HS-5 (cell line): Measurements from ENCODE around the gene ADAM12.

Source experiments
- DNase-seq: peaks from one replicate; pipeline ENCODE4 v3.0.0-alpha.2; 2012; ENCODE audit warnings: low read depth

Gene ADAM12, protein sequence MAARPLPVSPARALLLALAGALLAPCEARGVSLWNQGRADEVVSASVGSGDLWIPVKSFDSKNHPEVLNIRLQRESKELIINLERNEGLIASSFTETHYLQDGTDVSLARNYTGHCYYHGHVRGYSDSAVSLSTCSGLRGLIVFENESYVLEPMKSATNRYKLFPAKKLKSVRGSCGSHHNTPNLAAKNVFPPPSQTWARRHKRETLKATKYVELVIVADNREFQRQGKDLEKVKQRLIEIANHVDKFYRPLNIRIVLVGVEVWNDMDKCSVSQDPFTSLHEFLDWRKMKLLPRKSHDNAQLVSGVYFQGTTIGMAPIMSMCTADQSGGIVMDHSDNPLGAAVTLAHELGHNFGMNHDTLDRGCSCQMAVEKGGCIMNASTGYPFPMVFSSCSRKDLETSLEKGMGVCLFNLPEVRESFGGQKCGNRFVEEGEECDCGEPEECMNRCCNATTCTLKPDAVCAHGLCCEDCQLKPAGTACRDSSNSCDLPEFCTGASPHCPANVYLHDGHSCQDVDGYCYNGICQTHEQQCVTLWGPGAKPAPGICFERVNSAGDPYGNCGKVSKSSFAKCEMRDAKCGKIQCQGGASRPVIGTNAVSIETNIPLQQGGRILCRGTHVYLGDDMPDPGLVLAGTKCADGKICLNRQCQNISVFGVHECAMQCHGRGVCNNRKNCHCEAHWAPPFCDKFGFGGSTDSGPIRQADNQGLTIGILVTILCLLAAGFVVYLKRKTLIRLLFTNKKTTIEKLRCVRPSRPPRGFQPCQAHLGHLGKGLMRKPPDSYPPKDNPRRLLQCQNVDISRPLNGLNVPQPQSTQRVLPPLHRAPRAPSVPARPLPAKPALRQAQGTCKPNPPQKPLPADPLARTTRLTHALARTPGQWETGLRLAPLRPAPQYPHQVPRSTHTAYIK

DNA sequence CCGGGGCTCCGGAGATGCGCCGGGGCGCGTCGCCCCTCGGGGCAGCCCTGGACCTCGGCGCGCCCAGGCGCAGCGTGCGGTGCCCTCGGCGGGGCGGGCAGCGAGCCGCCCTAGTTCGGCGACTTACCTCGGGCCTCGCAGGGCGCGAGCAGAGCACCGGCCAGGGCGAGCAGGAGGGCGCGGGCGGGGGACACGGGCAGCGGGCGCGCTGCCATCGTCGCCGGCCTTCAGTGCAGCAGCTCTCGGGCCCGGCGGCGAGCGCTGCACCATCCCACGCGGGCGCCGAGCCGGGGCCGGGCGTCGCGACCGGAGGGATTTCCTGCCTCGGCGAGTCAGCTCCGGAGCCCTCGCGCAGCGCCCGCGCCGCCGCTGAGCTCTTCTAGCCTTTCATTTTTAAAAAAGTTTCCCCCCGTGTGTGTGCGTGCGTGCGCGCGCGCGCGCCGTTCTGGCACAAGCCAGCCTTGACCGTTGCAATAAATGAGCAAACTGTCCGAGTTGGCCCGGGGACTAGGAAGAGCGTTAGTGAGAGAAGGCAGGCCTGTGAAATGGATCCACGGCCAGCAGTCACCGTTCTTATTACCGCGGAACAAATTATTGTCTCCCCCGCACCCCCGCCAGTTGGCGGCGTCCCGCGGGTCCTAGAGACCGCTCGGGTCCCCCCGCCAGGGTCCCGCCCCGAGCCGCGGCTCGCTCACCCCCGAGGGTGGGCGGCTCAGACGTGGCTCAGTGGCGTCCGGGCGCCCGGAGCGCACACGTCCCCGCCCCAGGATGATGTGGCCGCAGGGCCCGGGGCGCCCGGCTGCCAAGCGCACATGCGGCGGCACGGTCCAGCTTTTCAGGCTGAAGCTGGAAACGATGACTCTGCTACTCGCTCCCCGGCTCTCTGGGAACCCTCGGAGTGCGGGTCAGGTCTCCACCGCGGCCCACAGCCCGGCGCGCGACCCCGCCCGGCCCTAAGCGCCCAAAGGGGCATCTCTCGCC, at the start of gene ADAM12:
ADAM12 (minus strand) TSS at position 547 of the 981 bp plus-strand sequence; CDS start at position 215, 332 bp downstream.
- DNase-seq: no peak

DNA sequence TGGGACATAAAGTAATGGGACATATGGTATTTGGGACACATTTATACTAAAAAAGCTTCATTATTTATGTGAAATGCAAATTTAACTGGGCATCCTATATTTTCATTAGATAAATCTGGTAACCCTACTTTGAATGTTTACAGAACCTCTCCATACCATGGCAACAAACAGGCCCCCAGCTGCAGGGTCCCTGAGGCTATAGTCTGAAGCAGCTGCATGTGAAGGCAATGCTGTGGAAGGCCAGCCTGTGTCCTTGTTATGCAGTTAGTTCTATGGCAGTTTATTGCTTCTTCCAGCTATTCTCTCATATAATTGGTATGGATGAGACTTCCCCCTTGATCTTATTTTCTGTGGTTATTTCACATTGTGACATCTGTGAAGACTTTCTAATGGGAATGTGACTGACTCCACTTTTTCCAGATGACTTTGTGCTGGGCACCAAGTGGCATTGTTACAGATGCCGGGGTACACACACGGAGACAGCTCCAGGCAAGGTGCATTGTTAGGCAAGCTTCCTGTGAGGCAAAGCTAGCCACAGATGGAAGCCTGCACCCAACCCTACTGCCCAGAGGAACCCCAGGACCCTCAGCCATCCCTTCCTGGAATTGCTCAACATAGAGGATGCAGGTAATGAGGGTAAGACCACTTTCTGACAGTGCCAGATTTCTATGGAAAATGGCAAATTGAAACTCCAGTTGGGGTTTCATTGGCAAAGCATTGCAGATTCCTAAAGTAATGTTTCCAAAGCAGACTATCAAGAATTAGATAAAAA, 49.5 kb upstream of the ADAM12 start:
- no peak for DNase-seq

DNA sequence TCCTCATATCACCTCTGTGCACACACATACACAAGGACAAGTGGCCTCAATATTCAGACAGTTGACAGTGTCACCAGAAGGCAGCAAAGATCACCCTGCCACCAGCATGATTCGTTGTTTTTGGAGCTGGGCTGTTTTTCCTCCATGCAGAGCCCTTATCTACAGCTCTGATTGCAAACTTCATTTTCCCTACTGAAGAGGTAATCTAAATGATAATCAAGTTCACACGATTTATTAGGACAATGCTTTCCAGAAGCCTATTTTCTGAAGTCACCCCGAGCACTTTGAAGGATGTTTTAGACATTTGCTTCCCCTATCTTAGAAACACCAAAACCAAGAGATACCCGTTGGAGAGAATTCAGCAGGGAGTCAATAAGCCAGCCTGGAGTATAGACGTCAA, 46.0 kb upstream of the ADAM12 start:
- DNase-seq: no peak

DNA sequence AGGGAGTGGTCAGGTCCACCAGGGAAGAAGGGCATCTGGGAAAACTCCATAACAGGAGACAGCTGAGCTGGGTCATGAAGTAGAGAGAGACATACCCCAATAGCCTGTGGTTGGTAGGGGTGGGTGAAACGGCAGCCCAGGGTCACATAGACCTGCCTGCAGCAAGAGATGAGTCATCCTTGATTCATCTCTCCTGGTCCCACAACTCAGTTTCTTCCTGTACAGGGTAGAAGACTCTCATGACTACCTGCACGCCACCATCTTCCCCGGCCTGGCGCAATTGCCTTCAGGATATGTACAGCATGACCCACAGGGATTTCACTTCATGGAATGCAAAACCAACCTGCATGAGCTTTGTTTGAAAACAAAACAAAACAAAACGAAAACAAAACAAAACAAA, 45.1 kb upstream of the ADAM12 start:
- no peak for DNase-seq

DNA sequence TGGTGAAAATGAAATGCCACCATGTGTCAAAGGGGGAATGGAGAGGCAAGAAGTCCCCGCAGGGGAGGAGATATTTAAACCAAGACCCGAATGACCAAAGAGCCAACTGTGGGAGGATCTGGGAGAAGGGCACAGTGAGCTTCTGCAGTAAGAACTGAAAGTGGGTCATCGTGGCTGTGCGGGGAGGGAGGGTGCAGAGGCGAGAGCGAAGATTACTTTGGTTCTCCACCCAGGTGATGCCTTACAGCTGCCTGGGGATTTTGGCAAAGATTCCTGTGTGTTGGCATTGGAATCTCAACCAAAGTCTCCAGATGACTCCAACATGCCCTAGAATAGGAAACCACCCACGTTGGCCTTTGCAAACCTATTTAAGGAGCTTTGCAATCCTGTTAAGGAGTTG, 44.2 kb upstream of the ADAM12 start:
- DNase-seq: no peak

DNA sequence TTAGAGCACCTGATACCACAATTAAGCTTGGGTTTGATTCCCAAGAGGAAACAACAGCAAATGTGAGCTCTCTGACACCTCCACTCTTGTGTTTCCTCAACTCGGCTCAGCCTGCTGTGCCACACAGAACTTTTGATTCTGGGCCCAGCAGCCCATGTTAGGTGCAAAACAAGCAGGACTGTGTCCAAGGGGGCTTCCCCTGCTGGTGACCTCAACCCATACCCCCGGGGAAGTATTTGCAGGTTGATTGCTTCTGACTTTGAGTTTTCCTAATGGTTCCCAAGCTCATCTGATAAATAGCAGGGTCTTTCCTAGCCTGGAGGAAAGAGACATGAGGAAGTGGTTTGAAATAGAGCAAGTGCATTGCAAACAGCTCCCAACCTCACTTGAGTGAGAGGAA, 43.5 kb upstream of the ADAM12 start:
- no peak for DNase-seq

DNA sequence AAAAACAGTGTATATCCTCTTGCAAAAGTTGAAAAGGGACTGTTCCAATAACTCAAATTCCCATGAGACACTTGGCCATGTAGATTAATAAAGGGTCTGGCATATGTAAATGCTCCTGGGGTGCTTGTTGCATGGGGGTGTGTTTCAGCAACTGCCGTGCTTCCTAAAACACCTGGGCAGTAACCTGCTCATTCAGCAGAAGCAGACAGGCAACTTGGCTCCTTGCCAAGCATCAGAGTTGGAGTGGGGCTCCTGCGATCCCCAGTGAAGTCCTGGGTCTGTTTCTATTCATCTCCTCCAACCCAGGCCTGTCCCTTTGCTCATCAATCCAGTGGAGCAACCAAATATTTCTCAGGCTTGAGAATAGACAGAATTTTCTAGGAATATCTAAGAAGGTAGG, 42.2 kb upstream of the ADAM12 start:
- no peak for DNase-seq

DNA sequence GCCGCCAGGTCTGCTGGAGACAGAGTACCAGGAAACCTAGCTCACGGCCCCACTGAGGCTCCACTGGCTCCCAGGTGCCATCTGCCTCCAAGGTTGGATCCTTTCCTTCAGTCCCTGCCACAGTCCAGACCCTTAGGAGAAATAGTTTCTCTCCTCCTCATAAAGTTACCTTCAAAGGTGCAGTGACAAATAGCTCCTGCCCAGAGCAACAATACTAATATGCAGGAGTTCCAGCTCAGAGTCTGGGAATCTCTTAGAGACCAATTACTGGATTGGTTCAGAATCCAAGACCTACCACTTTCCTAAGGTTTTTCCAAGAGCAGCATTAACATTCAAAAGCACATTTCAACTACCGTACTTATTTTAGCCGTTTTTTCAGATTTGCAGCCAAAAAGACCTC, 41.0 kb upstream of the ADAM12 start:
- DNase-seq: no peak

DNA sequence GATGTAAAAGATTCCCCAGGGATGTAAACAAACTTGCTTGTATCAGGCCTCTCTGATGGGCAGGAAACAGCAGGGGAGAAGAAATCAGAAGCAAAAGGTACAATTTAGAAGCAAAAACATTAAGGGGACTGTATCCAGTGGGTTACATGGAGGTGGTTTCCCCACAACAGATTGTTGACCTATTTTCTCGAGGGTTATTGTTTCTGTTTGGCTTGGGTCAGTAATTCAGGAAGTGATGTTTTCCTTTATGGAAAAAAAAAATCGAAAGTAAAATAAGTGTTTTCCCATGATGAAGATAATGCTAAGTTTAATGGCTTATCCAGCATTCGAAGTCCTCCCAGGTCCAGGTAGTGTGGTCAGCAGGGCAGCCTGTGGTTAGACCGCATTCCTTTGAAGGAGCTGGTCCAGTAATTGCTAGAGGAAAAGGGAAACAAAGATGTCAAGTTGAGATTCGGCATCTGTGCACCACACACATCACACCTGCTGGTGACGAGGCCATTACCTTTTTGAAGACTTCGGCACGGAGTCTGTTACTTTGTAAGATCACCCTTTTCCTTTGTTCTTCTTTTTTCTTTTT, 37.3 kb upstream of the ADAM12 start:
- DNase-seq: no peak

DNA sequence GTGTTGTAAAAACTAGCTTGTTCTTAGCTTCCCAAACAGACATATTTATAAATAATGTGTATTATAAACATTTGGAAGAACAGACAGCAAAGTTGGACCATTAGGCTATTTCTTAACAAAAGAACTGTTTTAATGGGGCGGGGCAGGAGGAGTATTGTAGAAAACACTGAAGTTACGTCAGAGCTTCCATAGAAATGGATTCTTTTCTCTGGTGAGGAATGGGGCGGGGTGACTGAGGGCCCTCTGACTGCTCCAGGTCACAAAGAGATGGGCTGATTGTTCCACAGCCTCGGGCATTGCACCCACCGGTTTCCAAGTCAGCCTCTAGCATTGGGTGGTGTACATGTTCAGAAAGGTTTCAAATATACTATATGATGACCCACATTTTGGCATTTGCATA, 36.8 kb upstream of the ADAM12 start:
- no peak for DNase-seq

DNA sequence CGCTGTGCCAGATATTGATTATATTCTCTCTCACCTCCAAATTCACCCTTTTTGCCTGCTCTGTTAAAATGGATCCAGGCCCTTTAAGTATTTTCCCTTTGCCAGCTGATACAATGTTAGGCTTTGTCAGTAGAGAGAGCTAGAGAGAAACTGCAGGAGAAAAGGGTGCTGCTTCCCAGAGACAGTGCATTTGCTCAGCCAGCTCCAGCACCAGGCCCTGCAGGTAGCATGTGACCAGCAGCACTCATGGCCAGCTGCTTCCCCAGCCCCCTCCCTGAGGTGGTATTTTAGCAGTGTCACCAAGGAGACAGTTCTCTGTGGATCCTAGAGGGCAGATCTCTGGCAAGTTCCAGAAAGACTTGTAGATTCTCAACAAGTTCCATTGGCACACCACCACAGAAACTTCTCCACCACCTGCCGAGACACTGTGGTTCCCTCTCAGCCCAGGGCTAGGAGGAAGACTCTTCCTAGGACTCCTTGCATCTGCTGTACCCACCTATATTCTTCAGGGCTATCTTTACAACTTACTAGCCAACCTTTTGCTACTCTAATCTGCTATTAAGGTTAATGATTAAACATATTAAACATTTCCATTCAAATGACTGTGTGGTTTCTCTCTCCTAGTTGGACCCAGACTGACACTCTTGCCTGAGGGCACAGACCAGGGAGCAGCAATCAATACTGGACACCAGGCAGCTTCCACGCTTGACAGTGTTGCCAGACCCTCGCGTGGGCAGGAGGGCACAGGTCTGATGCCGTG, 35.6 kb upstream of the ADAM12 start:
- no peak for DNase-seq

DNA sequence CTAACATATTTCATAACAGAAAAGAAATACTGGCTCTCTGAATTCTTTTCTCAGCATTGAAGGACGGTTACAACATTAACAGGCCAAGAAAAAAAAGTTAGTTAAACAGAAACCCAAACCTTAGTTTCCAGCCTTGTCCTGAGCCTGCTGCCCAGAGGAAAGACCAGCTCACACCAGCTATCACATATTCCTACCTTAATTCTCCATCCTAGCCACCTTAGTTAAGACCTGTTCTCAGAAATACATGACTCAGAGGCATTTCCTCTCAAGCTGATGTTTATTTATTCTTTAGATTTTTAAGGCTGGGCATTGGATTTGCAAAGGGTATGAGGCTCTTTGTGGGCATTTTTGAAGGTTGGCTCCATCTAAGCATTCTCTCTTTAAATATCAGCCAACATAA, 34.3 kb upstream of the ADAM12 start:
- DNase-seq: no peak

DNA sequence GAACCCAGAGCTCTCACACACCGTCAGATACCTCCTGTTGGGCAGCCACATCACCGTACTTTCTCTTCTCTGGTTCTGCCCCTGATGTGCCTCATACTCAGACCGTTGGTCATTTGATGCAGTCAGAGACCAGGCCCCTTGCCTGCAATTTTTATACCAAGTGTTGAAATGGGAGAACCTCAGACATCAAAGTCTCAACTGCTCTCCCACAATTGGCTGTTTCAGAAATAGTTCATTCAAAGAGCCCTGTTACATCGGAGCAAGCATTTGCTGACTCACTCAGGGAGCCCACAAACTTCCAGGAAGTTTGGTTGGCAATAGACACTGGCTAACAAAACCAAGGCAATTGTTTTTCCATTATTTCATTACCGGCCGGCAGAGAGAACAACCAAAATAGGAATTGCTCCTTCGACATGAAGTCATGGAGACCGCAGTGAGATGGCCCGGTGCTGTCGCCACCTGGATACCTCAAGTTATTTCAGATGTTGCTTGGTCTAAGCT, 33.5 kb upstream of the ADAM12 start:
- DNase-seq: peak; percentile 83

DNA sequence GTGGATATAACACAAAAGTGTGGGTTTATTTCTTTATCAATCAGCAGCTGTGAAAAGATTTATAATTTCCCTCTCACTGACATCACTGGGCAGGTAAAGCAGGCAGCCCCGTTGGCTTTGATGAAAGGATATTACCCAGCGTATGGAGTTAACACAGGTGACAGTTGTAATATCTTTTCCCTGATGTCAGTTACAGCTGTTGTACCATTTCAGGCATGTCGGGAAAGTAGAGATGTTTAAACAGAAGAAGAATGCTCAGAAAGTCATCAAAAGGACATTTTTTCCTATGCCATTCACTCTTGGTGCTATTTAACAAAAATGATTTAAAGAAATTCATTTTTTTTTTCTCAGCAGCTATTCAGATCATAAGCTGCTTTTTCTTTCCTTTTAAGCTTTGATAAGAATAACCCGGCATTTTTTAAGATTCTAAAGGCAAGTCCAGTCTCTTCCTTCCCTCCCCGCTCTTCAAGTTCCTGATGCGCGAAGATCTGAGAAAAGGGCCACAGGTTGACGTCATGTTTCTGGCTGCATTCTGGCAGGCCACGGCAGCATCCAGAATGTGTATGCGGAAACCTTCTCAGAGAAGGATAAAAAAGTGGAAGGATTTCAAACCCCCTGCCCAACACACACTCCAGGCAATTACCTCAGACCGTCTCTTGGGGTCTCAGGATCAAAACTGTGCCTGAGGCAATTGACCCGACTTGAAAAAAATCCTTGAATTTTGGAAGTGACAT, 32.5 kb upstream of the ADAM12 start:
- no peak for DNase-seq

DNA sequence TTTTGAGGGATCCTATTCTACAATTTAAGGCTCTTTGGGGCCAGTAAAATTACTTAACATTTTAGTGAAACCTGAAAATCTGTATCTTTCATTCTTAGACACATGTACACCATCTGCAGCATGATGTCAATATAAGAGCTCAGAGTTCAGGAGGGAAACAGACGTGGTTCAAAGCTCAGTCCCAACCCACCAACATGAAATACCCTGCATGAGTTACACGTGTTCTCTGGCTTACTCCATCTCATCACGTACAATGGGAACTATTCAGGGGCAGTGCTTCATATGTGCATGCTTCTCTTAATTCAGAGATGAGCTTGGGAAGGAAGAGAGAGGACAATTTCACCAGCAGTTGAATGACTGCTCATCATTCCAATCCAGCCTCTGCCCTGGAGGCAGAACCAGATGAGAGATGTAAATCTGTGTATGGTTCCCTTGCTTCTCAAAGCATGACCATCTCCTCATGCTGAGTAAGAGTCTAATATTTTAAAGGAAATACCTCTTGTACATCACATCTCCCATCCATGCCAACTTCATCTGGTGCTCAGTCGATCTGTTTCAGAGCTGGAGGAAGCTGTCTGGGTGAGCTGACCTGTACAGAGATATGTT, 29.0 kb upstream of the ADAM12 start:
- DNase-seq: no peak

DNA sequence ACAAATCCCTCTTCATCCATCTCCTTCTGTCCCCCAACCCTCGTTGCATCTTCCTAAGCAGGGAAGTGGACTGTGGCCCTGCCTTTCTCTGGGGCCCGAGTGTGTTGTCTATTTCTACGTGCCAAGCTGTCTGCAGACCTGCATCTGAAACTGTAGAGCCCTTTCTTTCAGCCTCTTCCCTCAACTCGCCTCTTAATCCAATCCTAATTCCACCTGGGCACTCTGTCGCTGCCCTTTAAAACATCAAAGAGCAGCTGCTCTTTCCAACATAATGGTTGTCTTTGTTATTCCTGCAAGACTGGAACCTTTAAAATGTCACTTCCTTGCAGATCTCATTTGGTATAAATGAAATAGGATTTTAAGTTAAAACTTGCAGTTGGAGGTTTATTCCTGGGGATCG, 21.5 kb upstream of the ADAM12 start:
- no peak for DNase-seq

DNA sequence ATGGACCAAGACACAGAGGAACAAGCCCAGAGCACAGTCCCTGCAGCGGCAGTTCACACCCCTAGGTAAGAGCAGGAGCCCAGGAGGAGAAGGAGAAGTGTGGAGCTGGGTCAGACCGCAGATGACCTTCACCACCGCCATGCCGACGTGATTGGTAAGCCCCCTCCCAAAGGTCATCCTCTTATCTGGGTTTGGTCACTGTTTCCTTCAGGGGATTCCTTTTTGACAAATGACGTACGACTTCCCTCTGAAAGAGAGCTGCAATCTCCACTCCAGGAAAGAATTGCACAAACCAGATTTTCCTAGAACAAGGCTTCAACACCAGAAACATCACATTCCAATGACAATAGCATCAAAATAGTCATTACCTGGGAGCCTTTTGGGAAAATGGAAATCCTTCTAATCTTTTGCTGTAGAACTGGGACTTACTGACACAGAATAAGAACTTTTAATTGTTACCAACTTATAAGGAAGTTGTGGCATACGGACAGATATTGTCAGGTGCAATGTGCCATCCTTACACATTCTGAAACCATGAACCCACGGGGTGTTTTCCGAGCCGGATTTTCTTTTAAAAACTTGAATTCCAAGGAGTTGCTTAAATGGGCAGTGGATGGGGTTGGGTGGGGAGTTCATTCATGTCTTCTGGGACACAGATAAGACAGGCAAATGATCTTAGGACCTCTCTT, 20.8 kb upstream of the ADAM12 start:
- no peak for DNase-seq

DNA sequence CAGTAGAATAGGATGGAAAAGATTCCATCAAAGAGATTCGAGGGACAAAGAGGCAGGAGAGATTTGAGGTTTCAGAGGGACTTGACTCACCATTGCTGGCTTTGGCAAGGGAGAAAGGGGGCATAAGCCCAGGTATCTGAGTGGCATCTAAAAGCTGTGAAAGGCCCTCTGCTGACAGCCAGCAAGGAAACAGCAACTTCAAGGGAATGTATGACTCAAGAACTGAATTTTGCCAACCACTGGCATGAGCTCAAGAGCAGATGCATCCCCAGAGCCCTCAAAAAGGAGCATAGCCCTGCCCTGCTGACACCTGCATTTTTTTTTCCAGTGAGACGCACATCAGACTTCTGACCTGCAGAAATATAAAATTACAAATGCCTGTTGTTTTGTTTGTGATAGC, 19.6 kb upstream of the ADAM12 start:
- DNase-seq: no peak
